ENCODE measurements around the gene RAB17. TPM values are rescaled to one million over a fixed set of nuclear protein-coding genes. Genes with fewer than 3 reads are reported as not detected.

The RAB17 gene
- total and polyA plus RNA-seq, 4 donors, result 19.3 to 73.3 (median 46.4) TPM

- WGBS, 2 donors, result 86 to 95% methylated on average over 13 of the region's 13 CpGs
- DNase-seq (no peak), ATAC-seq (ENCODE audit: insufficient read depth, low FRiP score) (no peak)
- TF ChIP-seq, protein P1, sequence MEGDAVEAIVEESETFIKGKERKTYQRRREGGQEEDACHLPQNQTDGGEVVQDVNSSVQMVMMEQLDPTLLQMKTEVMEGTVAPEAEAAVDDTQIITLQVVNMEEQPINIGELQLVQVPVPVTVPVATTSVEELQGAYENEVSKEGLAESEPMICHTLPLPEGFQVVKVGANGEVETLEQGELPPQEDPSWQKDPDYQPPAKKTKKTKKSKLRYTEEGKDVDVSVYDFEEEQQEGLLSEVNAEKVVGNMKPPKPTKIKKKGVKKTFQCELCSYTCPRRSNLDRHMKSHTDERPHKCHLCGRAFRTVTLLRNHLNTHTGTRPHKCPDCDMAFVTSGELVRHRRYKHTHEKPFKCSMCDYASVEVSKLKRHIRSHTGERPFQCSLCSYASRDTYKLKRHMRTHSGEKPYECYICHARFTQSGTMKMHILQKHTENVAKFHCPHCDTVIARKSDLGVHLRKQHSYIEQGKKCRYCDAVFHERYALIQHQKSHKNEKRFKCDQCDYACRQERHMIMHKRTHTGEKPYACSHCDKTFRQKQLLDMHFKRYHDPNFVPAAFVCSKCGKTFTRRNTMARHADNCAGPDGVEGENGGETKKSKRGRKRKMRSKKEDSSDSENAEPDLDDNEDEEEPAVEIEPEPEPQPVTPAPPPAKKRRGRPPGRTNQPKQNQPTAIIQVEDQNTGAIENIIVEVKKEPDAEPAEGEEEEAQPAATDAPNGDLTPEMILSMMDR (IDR thresholded peaks at IDR 0.05; ENCODE audit: control extremely low read depth, extremely low read depth), result no peak
- Histone ChIP-seq H3K9ac (ENCODE audit: insufficient read depth in 1 of 2, low read length in 2 of 2) (no peak overlapping the region), H3K4me3 (no peak overlapping the region), H3K4me1 (ENCODE audit: control insufficient read depth in 5 of 5, insufficient read depth in 5 of 5, low read length in 5 of 5) (no peaks in the 10 kb centered on the region), H3K9me3 (ENCODE audit: control insufficient read depth in 4 of 4, insufficient read depth in 3 of 4, low read length in 3 of 4) (no peaks in the 10 kb centered on the region), H3K36me3 (ENCODE audit: control insufficient read depth in 4 of 4, insufficient read depth in 4 of 4, low read length in 4 of 4) (peaks cover 0 to 8% (median 0%) of the 10 kb centered on the region in 4 donors), H3K27me3 (ENCODE audit: control insufficient read depth in 3 of 3, insufficient read depth in 3 of 3, low read length in 2 of 3) (peaks cover 0 to 3% (median 0%) of the 10 kb centered on the region in 3 donors), H3K27ac (ENCODE audit: low read depth in 1 of 2, low read length in 1 of 2) (no peak overlapping the region)
Measured at GRCh38 chr2:237540223-237540775, 50.2 kb downstream of the RAB17 start.

DNA sequence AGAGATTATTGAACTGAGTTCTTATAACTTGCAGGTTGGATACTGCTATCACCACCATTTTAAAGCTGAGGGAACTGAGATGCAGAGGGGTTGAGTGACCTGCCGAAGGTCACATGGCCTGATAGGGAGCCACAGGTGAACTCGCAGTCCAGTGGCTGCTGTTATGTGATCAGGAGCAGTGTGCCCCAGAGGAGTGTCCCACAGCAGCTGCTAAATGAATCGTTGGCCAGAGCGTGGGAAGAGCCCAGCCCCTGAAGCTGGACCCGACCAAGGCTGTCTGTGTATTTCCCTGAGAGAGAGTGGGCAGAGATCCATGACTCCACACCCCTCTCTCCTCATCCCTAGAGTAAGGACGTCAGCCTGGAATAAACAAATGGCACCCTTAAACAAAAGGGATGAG, 50.9 kb downstream of the RAB17 start:
- H3K9ac ChIP-seq (ENCODE audit: insufficient read depth in 1 of 2, low read length in 2 of 2), result no peak overlapping the region
- H3K36me3 ChIP-seq (ENCODE audit: control insufficient read depth in 4 of 4, insufficient read depth in 4 of 4, low read length in 4 of 4), result peaks cover 0 to 8% (median 0%) of the 10 kb centered on the region in 4 donors
- DNase-seq (no peak), ATAC-seq (ENCODE audit: insufficient read depth, low FRiP score) (no peak)
- WGBS, 2 donors, result 73 to 87% methylated on average over 6 of the region's 6 CpGs
- H3K4me3 ChIP-seq, result no peak overlapping the region
- no peaks in the 10 kb centered on the region for H3K4me1 ChIP-seq (ENCODE audit: control insufficient read depth in 5 of 5, insufficient read depth in 5 of 5, low read length in 5 of 5)
- H3K27me3 ChIP-seq (ENCODE audit: control insufficient read depth in 3 of 3, insufficient read depth in 3 of 3, low read length in 2 of 3), result peaks cover 0 to 3% (median 0%) of the 10 kb centered on the region in 3 donors
- H3K9me3 ChIP-seq (ENCODE audit: control insufficient read depth in 4 of 4, insufficient read depth in 3 of 4, low read length in 3 of 4), result no peaks in the 10 kb centered on the region
- TF ChIP-seq, protein P1 (IDR thresholded peaks at IDR 0.05; ENCODE audit: control extremely low read depth, extremely low read depth), result no peak
- H3K27ac ChIP-seq (ENCODE audit: low read depth in 1 of 2, low read length in 1 of 2), result peak overlapping the region in 1 of 2 donors; percentile 20

DNA sequence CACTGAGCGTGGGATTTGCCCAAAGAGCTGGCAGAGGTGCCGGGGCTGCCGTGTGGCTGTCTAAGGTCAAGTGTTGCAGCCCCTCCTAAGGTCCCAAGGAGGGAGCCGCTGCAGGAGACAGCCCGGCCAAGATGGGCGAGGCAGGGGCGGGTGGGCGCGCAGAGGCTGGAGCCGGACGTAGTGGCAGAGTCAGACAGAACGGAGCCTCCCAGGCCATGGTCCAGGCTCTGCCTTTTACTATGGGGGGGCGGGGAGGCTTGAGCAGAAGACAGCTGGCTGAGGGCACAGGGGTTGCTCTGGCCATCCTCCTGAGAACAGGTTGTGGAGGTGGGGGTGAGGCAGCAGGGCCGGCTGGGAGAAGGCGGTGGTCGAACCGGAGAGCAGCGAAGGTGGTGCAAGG, 51.6 kb downstream of the RAB17 start:
- no peak for ATAC-seq (ENCODE audit: insufficient read depth, low FRiP score)
- Histone ChIP-seq H3K27me3 (ENCODE audit: control insufficient read depth in 3 of 3, insufficient read depth in 3 of 3, low read length in 2 of 3) (peaks cover 0 to 3% (median 0%) of the 10 kb centered on the region in 3 donors), H3K4me1 (ENCODE audit: control insufficient read depth in 5 of 5, insufficient read depth in 5 of 5, low read length in 5 of 5) (peaks cover 0 to 2% (median 0%) of the 10 kb centered on the region in 5 donors), H3K36me3 (ENCODE audit: control insufficient read depth in 4 of 4, insufficient read depth in 4 of 4, low read length in 4 of 4) (peaks cover 0 to 8% (median 0%) of the 10 kb centered on the region in 4 donors), H3K27ac (ENCODE audit: low read depth in 1 of 2, low read length in 1 of 2) (no peak overlapping the region), H3K9me3 (ENCODE audit: control insufficient read depth in 4 of 4, insufficient read depth in 3 of 4, low read length in 3 of 4) (peaks cover 0 to 1% (median 0%) of the 10 kb centered on the region in 4 donors), H3K9ac (ENCODE audit: insufficient read depth in 1 of 2, low read length in 2 of 2) (no peak overlapping the region), H3K4me3 (no peak overlapping the region)
- TF ChIP-seq, protein P1 (IDR thresholded peaks at IDR 0.05; ENCODE audit: control extremely low read depth, extremely low read depth), result no peak
- DNase-seq, result no peak
- 94 to 96% methylated on average over 18 of the region's 18 CpGs for WGBS, 2 donors

Data from lung (tissue), 12 donors.